Ovary (tissue), 9 donors: ENCODE data around the gene MED8. TPM values are rescaled to one million over a fixed set of nuclear protein-coding genes. Genes with fewer than 3 reads are reported as not detected.
A peak's percentile ranks its signal among the peaks of the same experiment; 100 is the strongest.

ENCODE experiments used
- DNase-seq, 5 donors: peaks; one replicate each; pipeline ENCODE4 v3.0.0-alpha.2; 2019 to 2020
- H3K27ac ChIP-seq, 2 donors: fragments of 200-600 bp; one replicate each; pipeline versions ENCODE4 v1.5.1 to v1.8.0; 2019 to 2022
- H3K27me3 ChIP-seq: fragments of 200-600 bp; one replicate; pipeline ENCODE4 v1.8.0; 2022
- H3K36me3 ChIP-seq: fragments of 200-600 bp; sonication (generic); one replicate; pipeline ENCODE4 v1.5.1; 2019
- H3K4me1 ChIP-seq: one replicate; pipeline ENCODE4 v1.8.1; 2013; ENCODE audit warnings: mild to moderate bottlenecking, moderate library complexity; ENCODE audit not compliant: insufficient read depth
- H3K4me3 ChIP-seq: fragments of 200-600 bp; sonication (generic); one replicate; pipeline ENCODE4 v1.5.1; 2017
- H3K9me3 ChIP-seq, 2 donors: fragments of 200-600 bp in 1 of 2; sonication (generic) in 1 of 2; one replicate each; pipeline versions ENCODE4 v1.5.1 to v1.8.1; 2013 to 2019; ENCODE audit warnings: mild to moderate bottlenecking in 1 of 2, moderate library complexity in 1 of 2
- EP300 ChIP-seq: sonication (generic); formaldehyde crosslinking; IDR thresholded peaks from one replicate; pipeline ENCODE4 v1.6.1; 2017; ENCODE audit warnings: antibody characterized with exemption
- POLR2A ChIP-seq: fragments of 450-650 bp; IDR thresholded peaks from one replicate; pipeline ENCODE4 v1.6.1; 2017; ENCODE audit warnings: antibody characterized with exemption, mild to moderate bottlenecking, moderate library complexity
- WGBS, 3 donors: extraction: QIAGEN DNeasy Blood & Tissue Kit in 1 of 3; methylation state at CpG; one replicate each; pipeline versions ENCODE4 v1.1.5 to v1.1.7; 2013 to 2017; 5-methylcytosine and 5-hydroxymethylcytosine counted together
- intact Hi-C, 4 donors: fragments of 100-400 bp; cut with DNase I; formaldehyde crosslinking; loops; one replicate each; pipeline versions ENCODE4 v1.11.0 to v1.15.1; 2022 to 2023
- polyA plus RNA-seq, 2 donors: library from polyadenylated mRNA; stranded (reverse); fragments of 200-250 nt in 1 of 2; fragments of 350-450 nt in 1 of 2; fragmentation: Illumina TruSeq in 1 of 2; extraction: RNeasy Lipid Tissue Mini Kit (QIAGEN cat#74804) in 1 of 2; gene quantifications; one replicate each; pipeline ENCODE4 v1.2.3, GENCODE V29; 2013 to 2014
- total RNA-seq, 7 donors: library from RNA; depleted of rRNA in 2 of 7; stranded (reverse); fragments of >200 nt in 2 of 7; fragmentation: NEBNext Ultra II Directional in 3 of 7; extraction: Animal tissue kit (Norgen Biotek cat#: 25700) in 3 of 7; gene quantifications; one replicate each; pipeline versions ENCODE4 v1.1.0 to v1.2.4, GENCODE V29; 2016 to 2023
- TF ChIP-seq, protein P1 (sequence below), 3 donors: fragments of 450-650 bp in 2 of 3; fragments of 200-600 bp in 1 of 3; IDR thresholded peaks; one replicate each; pipeline versions ENCODE4 v1.5.1 to v1.8.0; 2016 to 2022; ENCODE audit warnings: antibody characterized with exemption in 3 of 3, mild to moderate bottlenecking in 1 of 3
- donor health status: DM: no; HTN: no; CAD: no; lungs with moderate emphysema.
- donor health status: DM: no; HTN: no; CAD: no.
- donor health status: Bipolar disorder and iron deficiency.
- donor health status: DM: yes; HTN: yes; CAD: no.
- donor health status: DM: no; HTN: no; CAD: no.
- donor health status: DM: yes; HTN: yes; CAD: no.

MED8 gene
- total and polyA plus RNA-seq, 9 donors, result 13.7 to 40.0 (median 26.0) TPM

GRCh38 chr1:43358746-43359693, 30.6 kb downstream of the MED8 start, which contains the start of gene CDC20:
CDC20 (plus strand) TSS chr1:43358981; CDS start chr1:43359216, 235 bp downstream.
- Histone ChIP-seq H3K27me3 (no peaks in the 10 kb centered on the region), H3K9me3 (no peaks in the 10 kb centered on the region), H3K4me1 (peaks cover 5% of the 10 kb centered on the region), H3K27ac (peak within 1 kb of the TSS in 1 of 2 donors; percentile 52), H3K4me3 (peak within 1 kb of the TSS; percentile 70), H3K36me3 (no peaks in the 10 kb centered on the region)
- TF ChIP-seq POLR2A (no peak), EP300 (no peak)
- TF ChIP-seq, protein P1, sequence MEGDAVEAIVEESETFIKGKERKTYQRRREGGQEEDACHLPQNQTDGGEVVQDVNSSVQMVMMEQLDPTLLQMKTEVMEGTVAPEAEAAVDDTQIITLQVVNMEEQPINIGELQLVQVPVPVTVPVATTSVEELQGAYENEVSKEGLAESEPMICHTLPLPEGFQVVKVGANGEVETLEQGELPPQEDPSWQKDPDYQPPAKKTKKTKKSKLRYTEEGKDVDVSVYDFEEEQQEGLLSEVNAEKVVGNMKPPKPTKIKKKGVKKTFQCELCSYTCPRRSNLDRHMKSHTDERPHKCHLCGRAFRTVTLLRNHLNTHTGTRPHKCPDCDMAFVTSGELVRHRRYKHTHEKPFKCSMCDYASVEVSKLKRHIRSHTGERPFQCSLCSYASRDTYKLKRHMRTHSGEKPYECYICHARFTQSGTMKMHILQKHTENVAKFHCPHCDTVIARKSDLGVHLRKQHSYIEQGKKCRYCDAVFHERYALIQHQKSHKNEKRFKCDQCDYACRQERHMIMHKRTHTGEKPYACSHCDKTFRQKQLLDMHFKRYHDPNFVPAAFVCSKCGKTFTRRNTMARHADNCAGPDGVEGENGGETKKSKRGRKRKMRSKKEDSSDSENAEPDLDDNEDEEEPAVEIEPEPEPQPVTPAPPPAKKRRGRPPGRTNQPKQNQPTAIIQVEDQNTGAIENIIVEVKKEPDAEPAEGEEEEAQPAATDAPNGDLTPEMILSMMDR (IDR thresholded peaks at IDR 0.05), result no peak
- DNase-seq, result peak; percentile 94 to 98 (median 97)
- 2 to 4% (median 2%) methylated on average over 49 to 59 of the region's 59 CpGs for WGBS, 3 donors
- intact Hi-C loops, result no loop called here

GRCh38 chr1:43358121-43358745, 31.4 kb downstream of the MED8 start:
- TF ChIP-seq, protein P1 (IDR thresholded peaks at IDR 0.05), result no peak
- TF ChIP-seq EP300 (no peak), POLR2A (no peak)
- Histone ChIP-seq H3K27ac (peak overlapping the region in 1 of 2 donors; percentile 52), H3K9me3 (no peaks in the 10 kb centered on the region), H3K27me3 (no peaks in the 10 kb centered on the region), H3K4me1 (peaks cover 5% of the 10 kb centered on the region), H3K4me3 (peak overlapping the region; percentile 70), H3K36me3 (no peaks in the 10 kb centered on the region)
- intact Hi-C loops, result no loop called here
- no peak for DNase-seq
- WGBS, 3 donors, result 0 to 1% (median 1%) methylated on average over 26 to 33 of the region's 33 CpGs

DNA sequence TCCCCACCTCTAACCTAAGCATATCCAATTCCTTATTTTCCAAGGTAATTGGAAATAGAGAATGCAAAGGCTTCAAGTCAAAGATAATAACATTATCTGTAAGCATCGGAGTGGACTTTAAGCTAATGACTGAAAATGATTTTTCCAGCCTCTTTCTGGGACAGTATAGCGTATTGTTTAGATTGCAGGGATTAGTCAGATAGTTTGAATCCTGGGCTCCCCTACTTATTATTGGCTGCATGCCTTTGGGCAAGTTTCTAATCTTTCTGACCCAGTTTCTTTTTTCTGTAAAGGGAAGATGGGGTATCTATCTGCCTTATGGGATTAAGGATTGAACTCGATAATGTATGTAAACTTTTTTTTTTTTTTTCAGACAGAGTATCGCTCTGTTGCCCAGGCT, 32.3 kb downstream of the MED8 start:
- Histone ChIP-seq H3K27ac (no peak overlapping the region), H3K36me3 (no peaks in the 10 kb centered on the region), H3K4me3 (no peak overlapping the region), H3K27me3 (no peaks in the 10 kb centered on the region), H3K4me1 (peaks cover 5% of the 10 kb centered on the region), H3K9me3 (no peaks in the 10 kb centered on the region)
- intact Hi-C loops, result no loop called here
- WGBS, 3 donors, result 91 to 97% (median 96%) methylated on average over 4 of the region's 4 CpGs
- DNase-seq, result no peak
- TF ChIP-seq POLR2A (no peak), EP300 (no peak)
- TF ChIP-seq, protein P1 (IDR thresholded peaks at IDR 0.05), result no peak

DNA sequence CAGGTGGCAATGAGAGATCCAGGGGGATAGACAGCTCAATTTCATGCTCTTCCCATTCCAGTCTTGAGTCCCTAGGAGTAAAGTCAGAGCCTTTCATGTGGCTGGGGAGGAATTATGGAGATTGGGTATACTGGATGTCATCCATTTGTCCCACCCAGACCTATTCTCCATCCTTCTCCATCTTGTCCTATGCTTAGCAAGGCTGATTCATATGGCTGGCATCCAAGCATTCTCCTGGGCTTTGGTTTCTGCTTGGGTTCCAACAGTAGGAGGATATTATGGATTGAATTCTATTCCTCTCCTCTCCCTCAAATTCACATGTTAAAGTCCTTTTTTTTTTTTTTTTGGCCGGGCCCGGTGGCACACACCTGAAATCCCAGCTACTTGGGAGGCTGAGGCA, 34.7 kb downstream of the MED8 start:
- H3K4me1 ChIP-seq, result peaks cover 5% of the 10 kb centered on the region
- no peaks in the 10 kb centered on the region for H3K27me3 ChIP-seq
- no peak overlapping the region for H3K27ac ChIP-seq
- H3K9me3 ChIP-seq, result no peaks in the 10 kb centered on the region
- intact Hi-C loops, result no loop called here
- TF ChIP-seq, protein P1 (IDR thresholded peaks at IDR 0.05), result no peak
- TF ChIP-seq POLR2A (no peak), EP300 (no peak)
- H3K36me3 ChIP-seq, result no peaks in the 10 kb centered on the region
- no peak overlapping the region for H3K4me3 ChIP-seq
- 89 to 97% (median 96%) methylated on average over 2 of the region's 2 CpGs for WGBS, 3 donors
- DNase-seq, result no peak
